Measurements from ENCODE around the gene MCF2L2. TPM values are rescaled to one million over a fixed set of nuclear protein-coding genes. Genes with fewer than 3 reads are reported as not detected.

MCF2L2 gene
- total RNA-seq, 2 donors from 2014 or later: 3.0 to 3.3 TPM

DNA sequence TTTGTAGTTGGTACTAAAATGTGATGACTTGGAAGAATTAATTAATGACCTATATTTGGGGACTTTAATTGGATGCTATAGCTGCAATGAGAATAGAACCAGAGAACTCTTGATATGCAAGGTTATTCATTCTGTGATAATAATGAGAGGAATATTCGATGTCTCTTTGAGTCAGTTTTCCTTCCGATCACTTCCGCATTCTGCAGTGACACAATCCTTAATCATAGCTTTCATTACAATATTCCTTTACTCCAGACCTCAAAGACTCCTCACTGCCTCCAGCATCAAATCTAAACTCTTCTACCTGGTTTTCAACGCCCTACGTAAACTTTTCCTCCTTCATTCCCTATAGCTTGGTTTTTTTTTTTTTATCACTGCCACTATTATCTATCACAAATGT is 153.8 kb downstream of the MCF2L2 start:
- Mint-ChIP-seq H3K27ac (no peak overlapping the region), H3K4me3 (no peak overlapping the region), H3K4me1 (ENCODE audit: low read depth in 2 of 2) (peaks cover 0 to 3% of the 10 kb centered on the region in 2 donors), H3K9me3 (no peaks in the 10 kb centered on the region), H3K27me3 (peaks cover 0 to 8% of the 10 kb centered on the region in 2 donors), H3K36me3 (no peaks in the 10 kb centered on the region)
- DNase-seq (ENCODE audit: low spot score) (no peak), ATAC-seq (no peak)

- H3K9me3 Mint-ChIP-seq: no peaks in the 10 kb centered on the region
- H3K36me3 Mint-ChIP-seq: no peaks in the 10 kb centered on the region
- peaks cover 2 to 5% of the 10 kb centered on the region in 2 donors for H3K4me1 Mint-ChIP-seq (ENCODE audit: low read depth in 2 of 2)
Observed at GRCh38 chr3:183272791-183273190, 155.6 kb downstream of the MCF2L2 start.

GRCh38 chr3:183272142-183272541 is 156.3 kb downstream of the MCF2L2 start:
- no peak for DNase-seq (ENCODE audit: low spot score)
- peaks cover 0 to 8% of the 10 kb centered on the region in 2 donors for H3K27me3 Mint-ChIP-seq
- no peak for ATAC-seq
- H3K36me3 Mint-ChIP-seq: no peaks in the 10 kb centered on the region
- H3K9me3 Mint-ChIP-seq: no peaks in the 10 kb centered on the region
- no peak overlapping the region for H3K27ac Mint-ChIP-seq
- peaks cover 2 to 5% of the 10 kb centered on the region in 2 donors for H3K4me1 Mint-ChIP-seq (ENCODE audit: low read depth in 2 of 2)
- H3K4me3 Mint-ChIP-seq: no peak overlapping the region

More at GRCh38 chr3:183272791-183273190, 155.6 kb downstream of the MCF2L2 start:
- H3K4me3 Mint-ChIP-seq: no peak overlapping the region
- H3K27ac Mint-ChIP-seq: no peak overlapping the region
- no peak for ATAC-seq
- no peak for DNase-seq (ENCODE audit: low spot score)
- peaks cover 0 to 8% of the 10 kb centered on the region in 2 donors for H3K27me3 Mint-ChIP-seq

DNA sequence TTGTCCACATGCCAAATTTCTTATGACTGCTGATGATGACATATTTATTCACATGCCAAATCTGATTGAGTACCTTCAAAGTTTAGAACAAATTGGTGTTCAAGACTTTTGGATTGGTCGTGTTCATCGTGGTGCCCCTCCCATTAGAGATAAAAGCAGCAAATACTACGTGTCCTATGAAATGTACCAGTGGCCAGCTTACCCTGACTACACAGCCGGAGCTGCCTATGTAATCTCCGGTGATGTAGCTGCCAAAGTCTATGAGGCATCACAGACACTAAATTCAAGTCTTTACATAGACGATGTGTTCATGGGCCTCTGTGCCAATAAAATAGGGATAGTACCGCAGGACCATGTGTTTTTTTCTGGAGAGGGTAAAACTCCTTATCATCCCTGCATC is 158.1 kb downstream of the MCF2L2 start:
- H3K27ac Mint-ChIP-seq: no peak overlapping the region
- ATAC-seq (no peak), DNase-seq (ENCODE audit: low spot score) (no peak)
- peaks cover 5% of the 10 kb centered on the region in 2 donors for H3K4me1 Mint-ChIP-seq (ENCODE audit: low read depth in 2 of 2)
- peaks cover 0 to 8% of the 10 kb centered on the region in 2 donors for H3K27me3 Mint-ChIP-seq
- H3K4me3 Mint-ChIP-seq: no peak overlapping the region
- H3K9me3 Mint-ChIP-seq: no peaks in the 10 kb centered on the region
- H3K36me3 Mint-ChIP-seq: no peaks in the 10 kb centered on the region

DNA sequence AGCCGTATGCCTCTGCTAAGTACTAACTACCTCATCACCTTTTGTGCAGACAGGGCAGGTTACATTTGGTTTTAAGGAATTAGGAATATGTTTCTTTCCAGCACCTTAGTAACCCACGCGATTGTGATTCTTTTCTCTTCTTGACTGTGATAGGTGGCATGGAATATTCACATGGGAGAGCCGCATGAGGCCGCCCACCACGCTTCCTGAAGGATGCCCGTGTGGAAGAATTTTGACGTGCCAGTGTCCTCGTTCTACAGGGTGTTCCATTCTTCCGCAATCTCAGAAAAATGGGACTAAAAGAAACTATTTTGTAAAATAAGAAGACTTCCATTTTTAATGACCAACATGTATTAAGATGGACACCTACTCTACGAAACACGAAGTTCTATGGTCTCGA is 159.1 kb downstream of the MCF2L2 start:
- DNase-seq (ENCODE audit: low spot score): no peak
- peaks cover 5% of the 10 kb centered on the region in 2 donors for H3K4me1 Mint-ChIP-seq (ENCODE audit: low read depth in 2 of 2)
- no peaks in the 10 kb centered on the region for H3K36me3 Mint-ChIP-seq
- H3K27ac Mint-ChIP-seq: no peak overlapping the region
- no peak for ATAC-seq
- H3K9me3 Mint-ChIP-seq: no peaks in the 10 kb centered on the region
- H3K4me3 Mint-ChIP-seq: no peak overlapping the region
- H3K27me3 Mint-ChIP-seq: no peaks in the 10 kb centered on the region

DNA sequence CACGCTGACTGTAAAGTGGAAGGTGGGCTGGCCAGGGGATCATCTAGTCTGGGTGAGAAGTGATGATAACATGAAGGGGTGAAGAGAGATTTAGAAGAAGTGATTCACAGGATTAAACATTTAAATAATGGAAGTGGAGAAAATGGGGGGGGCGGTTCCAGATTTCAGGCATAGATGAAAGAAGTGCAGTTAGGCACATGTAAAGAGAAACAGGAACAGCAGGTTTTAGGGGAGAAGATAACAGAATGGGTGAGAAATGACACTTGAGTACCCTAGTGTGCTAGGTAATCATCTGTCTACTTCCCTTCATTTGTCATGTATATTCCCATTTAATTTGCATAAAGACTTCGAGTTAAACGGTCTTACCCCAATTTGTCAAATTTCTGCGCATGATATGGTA is 160.1 kb downstream of the MCF2L2 start:
- Mint-ChIP-seq H3K4me1 (ENCODE audit: low read depth in 2 of 2) (peaks cover 5% of the 10 kb centered on the region in 2 donors), H3K27me3 (no peaks in the 10 kb centered on the region), H3K27ac (no peak overlapping the region), H3K4me3 (no peak overlapping the region), H3K36me3 (no peaks in the 10 kb centered on the region), H3K9me3 (no peaks in the 10 kb centered on the region)
- DNase-seq (ENCODE audit: low spot score) (no peak), ATAC-seq (no peak)

- Mint-ChIP-seq H3K36me3 (no peaks in the 10 kb centered on the region), H3K4me1 (ENCODE audit: low read depth in 2 of 2) (peaks cover 5% of the 10 kb centered on the region in 2 donors), H3K27ac (no peak overlapping the region), H3K9me3 (no peaks in the 10 kb centered on the region), H3K4me3 (no peak overlapping the region), H3K27me3 (no peaks in the 10 kb centered on the region)
- DNase-seq (ENCODE audit: low spot score): no peak
- no peak for ATAC-seq
Observed at GRCh38 chr3:183267140-183267539, 161.3 kb downstream of the MCF2L2 start.

DNA sequence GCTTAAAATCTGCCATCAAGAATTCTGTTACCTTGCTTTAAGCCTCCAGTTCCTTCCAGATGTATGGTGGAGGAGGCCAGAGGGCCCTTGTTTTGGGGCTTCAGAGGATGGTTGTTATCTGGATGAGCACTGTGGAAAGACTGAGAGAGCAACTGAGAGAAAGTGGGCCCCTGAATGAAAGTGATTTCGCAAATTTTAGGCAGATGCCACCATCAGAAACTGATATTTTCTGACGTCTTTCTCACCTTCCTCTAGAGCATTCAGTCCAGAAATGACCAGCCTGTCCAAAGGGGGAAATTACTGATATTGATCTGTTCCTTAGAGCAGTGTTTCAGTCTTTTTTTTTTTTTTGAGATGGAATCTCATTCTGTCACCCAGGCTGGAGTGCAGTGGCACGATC is 162.0 kb downstream of the MCF2L2 start:
- Mint-ChIP-seq H3K27me3 (no peaks in the 10 kb centered on the region), H3K4me1 (ENCODE audit: low read depth in 2 of 2) (peaks cover 5% of the 10 kb centered on the region in 2 donors), H3K36me3 (no peaks in the 10 kb centered on the region), H3K9me3 (no peaks in the 10 kb centered on the region), H3K27ac (no peak overlapping the region), H3K4me3 (no peak overlapping the region)
- DNase-seq (ENCODE audit: low spot score): no peak
- ATAC-seq: peak in 1 of 2 donors; percentile 57

DNA sequence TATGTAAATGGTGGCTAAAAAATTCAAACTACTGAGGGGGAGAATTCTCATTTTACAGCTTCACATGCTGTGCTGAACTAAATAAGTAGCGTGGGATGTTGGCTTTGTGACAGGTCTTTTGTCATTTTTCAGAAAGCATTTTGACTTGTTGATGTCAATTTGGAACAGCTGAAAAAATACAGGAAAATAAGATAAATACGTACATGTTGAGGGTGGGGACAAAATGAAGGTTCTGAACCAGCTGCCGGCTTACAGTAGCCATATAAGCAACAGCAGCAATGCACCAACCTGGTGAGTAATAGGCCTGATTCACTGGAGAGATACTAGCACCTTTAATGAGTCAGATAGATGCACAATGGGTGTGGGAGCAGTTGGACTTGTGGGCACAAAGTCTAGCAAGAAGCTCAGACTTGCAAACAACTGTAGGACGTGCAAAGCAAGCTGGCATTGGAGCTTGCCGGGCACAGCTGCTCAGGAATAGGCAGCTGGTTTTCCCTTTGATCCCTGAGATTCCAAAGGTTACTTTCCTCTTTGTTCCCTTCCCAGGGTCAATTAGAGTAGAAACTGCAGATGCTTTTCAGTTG is 162.5 kb downstream of the MCF2L2 start:
- Mint-ChIP-seq H3K27me3 (no peaks in the 10 kb centered on the region), H3K36me3 (no peaks in the 10 kb centered on the region), H3K9me3 (no peaks in the 10 kb centered on the region), H3K4me1 (ENCODE audit: low read depth in 2 of 2) (peaks cover 5% of the 10 kb centered on the region in 2 donors), H3K27ac (no peak overlapping the region), H3K4me3 (no peak overlapping the region)
- DNase-seq (ENCODE audit: low spot score): no peak
- ATAC-seq: peak; percentile 81 to 91

DNA sequence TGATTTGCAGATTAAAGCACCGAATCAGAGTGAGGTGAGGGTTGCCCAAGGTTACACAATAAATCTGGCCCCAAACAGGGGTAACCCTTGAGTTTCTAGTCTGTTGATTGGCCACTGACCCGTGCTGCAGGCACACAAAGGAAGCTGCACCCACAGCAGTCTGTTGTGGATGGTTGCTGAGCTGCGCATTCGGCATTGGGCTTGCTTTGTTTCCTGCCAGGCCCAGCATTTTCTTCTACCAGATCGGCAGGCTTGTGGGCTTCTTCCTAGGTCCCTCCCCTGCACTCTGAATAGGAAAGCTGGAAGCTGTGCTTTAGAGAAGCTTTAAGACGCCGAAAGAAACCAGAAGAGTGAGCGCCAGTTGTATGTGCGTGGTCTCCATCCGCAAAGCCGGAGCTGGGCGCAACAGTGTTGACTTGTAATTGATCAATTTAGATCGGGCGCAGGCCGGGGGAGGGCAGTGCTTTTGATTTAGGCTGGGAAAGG is 163.2 kb downstream of the MCF2L2 start:
- Mint-ChIP-seq H3K9me3 (no peaks in the 10 kb centered on the region), H3K27me3 (peaks cover 0 to 2% of the 10 kb centered on the region in 2 donors), H3K4me3 (no peak overlapping the region), H3K4me1 (ENCODE audit: low read depth in 2 of 2) (peaks cover 5% of the 10 kb centered on the region in 2 donors), H3K27ac (no peak overlapping the region), H3K36me3 (no peaks in the 10 kb centered on the region)
- DNase-seq (ENCODE audit: low spot score) (no peak), ATAC-seq (no peak)

GRCh38 chr3:183264268-183264667 is 164.2 kb downstream of the MCF2L2 start:
- Mint-ChIP-seq H3K36me3 (no peaks in the 10 kb centered on the region), H3K4me3 (no peak overlapping the region), H3K27ac (no peak overlapping the region), H3K9me3 (no peaks in the 10 kb centered on the region), H3K4me1 (ENCODE audit: low read depth in 2 of 2) (peaks cover 5% of the 10 kb centered on the region in 2 donors), H3K27me3 (peaks cover 0 to 7% of the 10 kb centered on the region in 2 donors)
- no peak for DNase-seq (ENCODE audit: low spot score)
- no peak for ATAC-seq

DNA sequence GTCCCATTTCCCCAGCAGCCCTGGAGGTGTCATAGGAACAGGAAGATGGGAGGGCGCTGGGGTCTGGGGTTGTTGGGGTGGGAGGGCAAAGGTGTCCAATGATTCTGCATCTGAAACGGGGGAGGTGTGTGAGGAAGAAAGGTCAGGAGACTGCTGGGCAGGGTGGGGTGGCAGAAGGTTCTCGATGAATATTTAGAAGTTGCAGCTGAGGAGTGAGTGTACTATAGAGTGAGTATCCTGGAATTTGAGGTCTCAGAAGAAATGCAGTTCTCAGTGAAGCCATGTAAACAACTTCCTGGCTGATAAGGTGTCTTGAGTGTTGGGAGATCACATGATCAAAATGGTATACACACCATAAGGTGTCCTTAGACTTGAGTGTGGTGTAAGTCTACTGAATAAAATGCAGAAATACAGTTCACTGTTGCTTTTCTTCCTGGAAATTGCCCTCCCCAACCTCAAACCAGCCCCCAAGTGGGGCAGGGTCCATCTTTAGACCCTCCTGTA is 165.5 kb downstream of the MCF2L2 start:
- no peak for ATAC-seq
- no peak overlapping the region for H3K4me3 Mint-ChIP-seq
- H3K9me3 Mint-ChIP-seq: no peaks in the 10 kb centered on the region
- no peaks in the 10 kb centered on the region for H3K36me3 Mint-ChIP-seq
- H3K27me3 Mint-ChIP-seq: peaks cover 7 to 10% of the 10 kb centered on the region in 2 donors
- H3K27ac Mint-ChIP-seq: no peak overlapping the region
- H3K4me1 Mint-ChIP-seq (ENCODE audit: low read depth in 2 of 2): peaks cover under 1 to 3% of the 10 kb centered on the region in 2 donors
- no peak for DNase-seq (ENCODE audit: low spot score)

- Mint-ChIP-seq H3K27ac (no peak overlapping the region), H3K9me3 (no peaks in the 10 kb centered on the region), H3K4me3 (no peak overlapping the region), H3K27me3 (peaks cover 14 to 18% of the 10 kb centered on the region in 2 donors), H3K36me3 (no peaks in the 10 kb centered on the region), H3K4me1 (ENCODE audit: low read depth in 2 of 2) (peaks cover 0 to under 1% of the 10 kb centered on the region in 2 donors)
- no peak for ATAC-seq
- no peak for DNase-seq (ENCODE audit: low spot score)
Observed at GRCh38 chr3:183261151-183261724, 167.2 kb downstream of the MCF2L2 start.

GRCh38 chr3:183260167-183260904 is 168.1 kb downstream of the MCF2L2 start:
- H3K36me3 Mint-ChIP-seq: no peaks in the 10 kb centered on the region
- H3K9me3 Mint-ChIP-seq: no peaks in the 10 kb centered on the region
- H3K4me3 Mint-ChIP-seq: no peak overlapping the region
- H3K4me1 Mint-ChIP-seq (ENCODE audit: low read depth in 2 of 2): peaks cover 0 to 1% of the 10 kb centered on the region in 2 donors
- DNase-seq (ENCODE audit: low spot score): no peak
- ATAC-seq: no peak
- H3K27me3 Mint-ChIP-seq: peaks cover 19 to 20% of the 10 kb centered on the region in 2 donors
- H3K27ac Mint-ChIP-seq: no peak overlapping the region
